ENCODE data around the gene TBC1D9B.

- TF ChIP-seq CTCF (IDR thresholded peaks at IDR 0.05) (no peak), POLR2A (IDR thresholded peaks at IDR 0.05) (no peak)
Observed at GRCh38 chr5:179880066-179880650, 27.5 kb downstream of the TBC1D9B start.

Data from uterus (tissue), 2 donors.